RWPE2 (cell line): ENCODE measurements around the gene NSD1.

Experiments
- ATAC-seq: fragments of 200-7000 bp; cut with Tn5 transposase; 3 replicates; pipeline ENCODE4 v1.9.1; 2021; ENCODE audit warnings: low read depth
- DNase-seq: peaks from one replicate; pipeline ENCODE4 v3.0.0-alpha.2; 2020; ENCODE audit warnings: low spot score
- H3K27ac ChIP-seq: fragments of 450-650 bp; 2 replicates; pipeline ENCODE4 v1.5.1; 2017; ENCODE audit warnings: mild to moderate bottlenecking; ENCODE audit not compliant: poor library complexity, severe bottlenecking
- H3K27me3 ChIP-seq: fragments of 250-450 bp; sonication (Bioruptor Pico); 2 replicates; pipeline ENCODE4 v1.5.1; 2021; ENCODE audit warnings: mild to moderate bottlenecking, moderate library complexity; ENCODE audit not compliant: insufficient read depth, poor library complexity, severe bottlenecking
- H3K36me3 ChIP-seq: fragments of 250-450 bp; sonication (Bioruptor Pico); 2 replicates; pipeline ENCODE4 v1.5.1; 2020; ENCODE audit warnings: low read depth, mild to moderate bottlenecking, moderate library complexity
- H3K4me1 ChIP-seq: fragments of 250-450 bp; sonication (Bioruptor Pico); 2 replicates; pipeline ENCODE4 v1.5.1; 2021; ENCODE audit warnings: mild to moderate bottlenecking, moderate library complexity; ENCODE audit not compliant: insufficient read depth, poor library complexity, severe bottlenecking
- H3K4me3 ChIP-seq: fragments of 250-450 bp; sonication (Bioruptor Pico); 2 replicates; pipeline ENCODE4 v1.5.1; 2021; ENCODE audit warnings: mild to moderate bottlenecking, moderate library complexity; ENCODE audit not compliant: severe bottlenecking
- H3K9me3 ChIP-seq: fragments of 250-450 bp; sonication (Bioruptor Pico); 2 replicates; pipeline ENCODE4 v1.5.1; 2021; ENCODE audit warnings: mild to moderate bottlenecking, moderate library complexity; ENCODE audit not compliant: severe bottlenecking
- CTCF ChIP-seq: fragments of 450-650 bp; IDR thresholded peaks from one replicate; pipeline ENCODE4 v1.5.1; 2017; ENCODE audit warnings: mild to moderate bottlenecking, moderate library complexity; ENCODE audit not compliant: poor library complexity, severe bottlenecking

NSD1 gene

GRCh38 chr5:177183766-177184360 lies 50.3 kb downstream of the NSD1 start:
- Histone ChIP-seq H3K27ac (no peak overlapping the region), H3K4me1 (peaks cover 12% of the 10 kb centered on the region), H3K36me3 (peaks cover 4% of the 10 kb centered on the region; the same call in 1 of the 2 replicates), H3K9me3 (peaks cover 2% of the 10 kb centered on the region), H3K4me3 (no peak overlapping the region), H3K27me3 (no peaks in the 10 kb centered on the region)
- TF ChIP-seq CTCF: no peak
- ATAC-seq: no peak
- DNase-seq: no peak

GRCh38 chr5:177185993-177186392 lies 52.4 kb downstream of the NSD1 start:
- DNase-seq: no peak
- no peak for ATAC-seq
- no peaks in the 10 kb centered on the region for H3K27me3 ChIP-seq
- peaks cover 8% of the 10 kb centered on the region; the same call in 1 of the 2 replicates for H3K36me3 ChIP-seq
- no peak overlapping the region for H3K4me3 ChIP-seq
- peaks cover 2% of the 10 kb centered on the region for H3K9me3 ChIP-seq
- TF ChIP-seq CTCF: no peak
- H3K27ac ChIP-seq: no peak overlapping the region
- H3K4me1 ChIP-seq: peaks cover 20% of the 10 kb centered on the region

GRCh38 chr5:177186645-177187044 lies 53.1 kb downstream of the NSD1 start:
- no peak for ATAC-seq
- H3K4me3 ChIP-seq: no peak overlapping the region
- no peak for DNase-seq
- H3K36me3 ChIP-seq: peaks cover 10% of the 10 kb centered on the region
- no peaks in the 10 kb centered on the region for H3K27me3 ChIP-seq
- H3K4me1 ChIP-seq: peaks cover 20% of the 10 kb centered on the region
- H3K27ac ChIP-seq: no peak overlapping the region
- H3K9me3 ChIP-seq: peaks cover 2% of the 10 kb centered on the region
- no peak for TF ChIP-seq CTCF

- Histone ChIP-seq H3K4me3 (no peak overlapping the region), H3K27ac (no peak overlapping the region), H3K36me3 (peaks cover 26% of the 10 kb centered on the region), H3K9me3 (no peaks in the 10 kb centered on the region), H3K4me1 (peaks cover 11% of the 10 kb centered on the region), H3K27me3 (no peaks in the 10 kb centered on the region)
- ATAC-seq (no peak), DNase-seq (no peak)
- no peak for TF ChIP-seq CTCF
Observed at GRCh38 chr5:177188775-177189174, 55.2 kb downstream of the NSD1 start.

- peaks cover 15% of the 10 kb centered on the region for H3K4me1 ChIP-seq
- no peak overlapping the region for H3K27ac ChIP-seq
- H3K4me3 ChIP-seq: no peak overlapping the region
- DNase-seq (no peak), ATAC-seq (no peak)
- H3K27me3 ChIP-seq: no peaks in the 10 kb centered on the region
- peaks cover 28% of the 10 kb centered on the region for H3K36me3 ChIP-seq
- TF ChIP-seq CTCF: no peak
- no peaks in the 10 kb centered on the region for H3K9me3 ChIP-seq
Observed at GRCh38 chr5:177189416-177189815, 55.8 kb downstream of the NSD1 start.
